Keratinocyte (primary cell): ENCODE measurements around the gene HSPA12B. TPM values are rescaled to one million over a fixed set of nuclear protein-coding genes. Genes with fewer than 3 reads are reported as not detected.

ENCODE experiments used
- DNase-seq: peaks from one replicate; pipeline ENCODE4 v3.0.0-alpha.2; 2011; ENCODE audit warnings: low read depth, missing footprints, low spot score
- FAIRE-seq: peaks from 2 replicates; lab custom pipeline; 2011; peaks lifted over from hg19 to GRCh38; lab: Jason Lieb, UNC
- H2AFZ ChIP-seq: 2 replicates; pipeline ENCODE4 v1.6.0; 2012; ENCODE audit warnings: low read length, control low read depth, inconsistent platforms; ENCODE audit not compliant: control insufficient read depth
- H3K27ac ChIP-seq: 2 replicates; pipeline ENCODE4 v1.5.1; 2011; ENCODE audit warnings: low read length; ENCODE audit not compliant: control insufficient read depth, insufficient read depth
- H3K27me3 ChIP-seq: 3 replicates; pipeline ENCODE4 v1.6.0; 2011; ENCODE audit warnings: low read length; ENCODE audit not compliant: control insufficient read depth, insufficient read depth; ENCODE audit errors: extremely low read depth
- H3K36me3 ChIP-seq, 2 experiments: 2 replicates in 1 of 2; 3 replicates in 1 of 2; pipeline ENCODE4 v1.5.1; 2011; ENCODE audit warnings: low read length in 2 of 2, mild to moderate bottlenecking in 1 of 2; ENCODE audit not compliant: control insufficient read depth in 2 of 2, insufficient read depth in 2 of 2; ENCODE audit errors: extremely low read depth in 1 of 2
- H3K4me1 ChIP-seq: 3 replicates; pipeline ENCODE4 v1.5.1; 2011; ENCODE audit warnings: low read length; ENCODE audit not compliant: control insufficient read depth, insufficient read depth; ENCODE audit errors: extremely low read depth
- H3K4me2 ChIP-seq: 3 replicates; pipeline ENCODE4 v1.6.0; 2011; ENCODE audit warnings: low read depth, low read length; ENCODE audit not compliant: control insufficient read depth, insufficient read depth; ENCODE audit errors: extremely low read depth
- H3K4me3 ChIP-seq, 3 experiments: fragments of 200-600 bp in 1 of 3; sonication (generic) in 1 of 3; 2 replicates in 2 of 3; 3 replicates in 1 of 3; pipeline ENCODE4 v1.5.1; 2011 to 2016; ENCODE audit warnings: low read length in 3 of 3, mild to moderate bottlenecking in 3 of 3, control low read depth in 2 of 3, inconsistent platforms in 1 of 3, low read depth in 1 of 3, mixed read lengths in 1 of 3, mixed run types in 1 of 3, moderate library complexity in 1 of 3; ENCODE audit not compliant: control insufficient read depth in 2 of 3, insufficient read depth in 2 of 3; ENCODE audit errors: extremely low read depth in 1 of 3
- H3K79me2 ChIP-seq: 2 replicates; pipeline ENCODE4 v1.6.0; 2012; ENCODE audit warnings: low read length; ENCODE audit not compliant: control insufficient read depth, insufficient read depth
- H3K9ac ChIP-seq: 3 replicates; pipeline ENCODE4 v1.6.0; 2011; ENCODE audit warnings: low read length; ENCODE audit not compliant: control insufficient read depth, insufficient read depth; ENCODE audit errors: extremely low read depth
- H3K9me1 ChIP-seq: 3 replicates; pipeline ENCODE4 v1.6.0; 2011; ENCODE audit warnings: low read length; ENCODE audit not compliant: control insufficient read depth, insufficient read depth; ENCODE audit errors: extremely low read depth
- H3K9me3 ChIP-seq: 2 replicates; pipeline ENCODE4 v1.5.1; 2012; ENCODE audit warnings: low read depth, low read length; ENCODE audit not compliant: control insufficient read depth
- H4K20me1 ChIP-seq: 3 replicates; pipeline ENCODE4 v1.6.0; 2011; ENCODE audit warnings: low read length; ENCODE audit not compliant: control insufficient read depth, insufficient read depth; ENCODE audit errors: extremely low read depth
- EZH2 ChIP-seq: IDR thresholded peaks from one replicate; pipeline ENCODE4 v1.6.1; 2012; ENCODE audit warnings: inconsistent platforms, mild to moderate bottlenecking, low read length, moderate library complexity
- dilution Hi-C: fragments of 300-500 bp; cut with MboI; formaldehyde crosslinking; loops from one replicate; pipeline ENCODE4 v1.7.0; 2020; ENCODE audit warnings: low sequenced_read_pairs; ENCODE audit not compliant: extremely low pct_ligation_motif_present
- polyA plus RNA-seq, 5 experiments: library from polyadenylated mRNA; depleted of rRNA in 3 of 5; stranded (reverse) in 3 of 5; stranded (forward) in 1 of 5; unstranded in 1 of 5; fragments of >200 nt; gene quantifications; 1 replicate in 1 of 5; 2 replicates in 3 of 5; 3 replicates in 1 of 5; pipeline versions ENCODE4 v1.2.1 to v1.2.3, GENCODE V29; 2011 to 2012; ENCODE audit warnings: missing spikeins in 2 of 5, low read depth in 1 of 5, low replicate concordance in 1 of 5
- TF ChIP-seq, protein P1 (sequence below), 3 experiments: IDR thresholded peaks in 1 of 3; conservative IDR thresholded peaks in 1 of 3; optimal IDR thresholded peaks in 1 of 3; 2 replicates in 2 of 3; 3 replicates in 1 of 3; pipeline versions ENCODE3 to v1.5.1; 2011; ENCODE audit warnings: low read length in 3 of 3, mild to moderate bottlenecking in 3 of 3, moderate library complexity in 2 of 3, control low read depth in 1 of 3, inconsistent platforms in 1 of 3; ENCODE audit not compliant: insufficient read depth in 2 of 3; ENCODE audit errors: extremely low read depth in 1 of 3

HSPA12B gene
- polyA plus RNA-seq, 1 donor (not counting 4 experiments of a cell fraction or from before 2014, with no cell fraction given): not detected

GRCh38 chr20:3743251-3743650, 10.8 kb downstream of the HSPA12B start:
- dilution Hi-C loops: no loop called here
- H3K9me3 ChIP-seq: no peaks in the 10 kb centered on the region
- no peaks in the 10 kb centered on the region for H3K79me2 ChIP-seq
- TF ChIP-seq, protein P1, sequence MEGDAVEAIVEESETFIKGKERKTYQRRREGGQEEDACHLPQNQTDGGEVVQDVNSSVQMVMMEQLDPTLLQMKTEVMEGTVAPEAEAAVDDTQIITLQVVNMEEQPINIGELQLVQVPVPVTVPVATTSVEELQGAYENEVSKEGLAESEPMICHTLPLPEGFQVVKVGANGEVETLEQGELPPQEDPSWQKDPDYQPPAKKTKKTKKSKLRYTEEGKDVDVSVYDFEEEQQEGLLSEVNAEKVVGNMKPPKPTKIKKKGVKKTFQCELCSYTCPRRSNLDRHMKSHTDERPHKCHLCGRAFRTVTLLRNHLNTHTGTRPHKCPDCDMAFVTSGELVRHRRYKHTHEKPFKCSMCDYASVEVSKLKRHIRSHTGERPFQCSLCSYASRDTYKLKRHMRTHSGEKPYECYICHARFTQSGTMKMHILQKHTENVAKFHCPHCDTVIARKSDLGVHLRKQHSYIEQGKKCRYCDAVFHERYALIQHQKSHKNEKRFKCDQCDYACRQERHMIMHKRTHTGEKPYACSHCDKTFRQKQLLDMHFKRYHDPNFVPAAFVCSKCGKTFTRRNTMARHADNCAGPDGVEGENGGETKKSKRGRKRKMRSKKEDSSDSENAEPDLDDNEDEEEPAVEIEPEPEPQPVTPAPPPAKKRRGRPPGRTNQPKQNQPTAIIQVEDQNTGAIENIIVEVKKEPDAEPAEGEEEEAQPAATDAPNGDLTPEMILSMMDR (optimal IDR thresholded peaks at IDR 0.05 in 1 of 3, IDR thresholded peaks at IDR 0.05 in 1 of 3, conservative IDR thresholded peaks at IDR 0.05 in 1 of 3; ENCODE audit: extremely low read depth in 1 of 3, insufficient read depth in 2 of 3, low read length in 3 of 3): no peak
- no peak for TF ChIP-seq EZH2
- FAIRE-seq (no peak), DNase-seq (no peak)
- no peak overlapping the region for H3K4me2 ChIP-seq
- H3K27me3 ChIP-seq: peaks cover 13% of the 10 kb centered on the region
- no peak overlapping the region for H3K27ac ChIP-seq
- H3K4me3 ChIP-seq: no peak overlapping the region
- H3K9me1 ChIP-seq: no peaks in the 10 kb centered on the region
- H2AFZ ChIP-seq: no peak overlapping the region
- H3K36me3 ChIP-seq: no peaks in the 10 kb centered on the region
- H3K9ac ChIP-seq: no peak overlapping the region
- no peaks in the 10 kb centered on the region for H3K4me1 ChIP-seq
- no peaks in the 10 kb centered on the region for H4K20me1 ChIP-seq

GRCh38 chr20:3744037-3744436, 11.6 kb downstream of the HSPA12B start:
- Histone ChIP-seq H3K4me1 (no peaks in the 10 kb centered on the region), H4K20me1 (no peaks in the 10 kb centered on the region), H3K9me1 (no peaks in the 10 kb centered on the region), H3K27me3 (peaks cover 21% of the 10 kb centered on the region), H3K9me3 (no peaks in the 10 kb centered on the region), H3K9ac (no peak overlapping the region), H3K27ac (no peak overlapping the region), H3K36me3 (no peaks in the 10 kb centered on the region), H3K79me2 (no peaks in the 10 kb centered on the region), H3K4me2 (no peak overlapping the region), H3K4me3 (no peak overlapping the region), H2AFZ (no peak overlapping the region)
- dilution Hi-C loops: no loop called here
- TF ChIP-seq, protein P1 (optimal IDR thresholded peaks at IDR 0.05 in 1 of 3, IDR thresholded peaks at IDR 0.05 in 1 of 3, conservative IDR thresholded peaks at IDR 0.05 in 1 of 3; ENCODE audit: extremely low read depth in 1 of 3, insufficient read depth in 2 of 3, low read length in 3 of 3): no peak
- TF ChIP-seq EZH2: no peak
- no peak for DNase-seq
- FAIRE-seq: no peak
